Measurements from ENCODE around the gene KCTD16.

Gene KCTD16

DNA sequence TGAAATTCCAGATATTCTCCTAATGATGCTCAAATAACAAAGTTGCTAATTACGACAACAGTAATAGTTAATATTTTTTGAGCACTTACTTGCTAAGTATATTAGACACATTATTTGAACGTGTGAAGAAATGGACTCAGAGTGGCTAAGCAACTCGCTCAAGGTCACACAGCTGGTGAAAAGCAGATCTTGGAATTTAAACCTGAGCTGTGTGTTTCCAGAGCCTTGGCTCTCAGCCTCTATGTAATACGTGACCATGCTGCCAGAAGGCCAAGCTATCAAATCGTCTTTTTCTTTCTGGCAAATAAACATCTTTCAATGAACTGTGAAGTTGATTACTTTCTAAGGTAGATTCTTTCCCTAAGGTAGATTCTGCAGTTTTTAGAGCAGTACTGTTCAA, 61.6 kb downstream of the KCTD16 start:
- no peak overlapping the region for H3K27ac ChIP-seq
- TF ChIP-seq, protein P1, sequence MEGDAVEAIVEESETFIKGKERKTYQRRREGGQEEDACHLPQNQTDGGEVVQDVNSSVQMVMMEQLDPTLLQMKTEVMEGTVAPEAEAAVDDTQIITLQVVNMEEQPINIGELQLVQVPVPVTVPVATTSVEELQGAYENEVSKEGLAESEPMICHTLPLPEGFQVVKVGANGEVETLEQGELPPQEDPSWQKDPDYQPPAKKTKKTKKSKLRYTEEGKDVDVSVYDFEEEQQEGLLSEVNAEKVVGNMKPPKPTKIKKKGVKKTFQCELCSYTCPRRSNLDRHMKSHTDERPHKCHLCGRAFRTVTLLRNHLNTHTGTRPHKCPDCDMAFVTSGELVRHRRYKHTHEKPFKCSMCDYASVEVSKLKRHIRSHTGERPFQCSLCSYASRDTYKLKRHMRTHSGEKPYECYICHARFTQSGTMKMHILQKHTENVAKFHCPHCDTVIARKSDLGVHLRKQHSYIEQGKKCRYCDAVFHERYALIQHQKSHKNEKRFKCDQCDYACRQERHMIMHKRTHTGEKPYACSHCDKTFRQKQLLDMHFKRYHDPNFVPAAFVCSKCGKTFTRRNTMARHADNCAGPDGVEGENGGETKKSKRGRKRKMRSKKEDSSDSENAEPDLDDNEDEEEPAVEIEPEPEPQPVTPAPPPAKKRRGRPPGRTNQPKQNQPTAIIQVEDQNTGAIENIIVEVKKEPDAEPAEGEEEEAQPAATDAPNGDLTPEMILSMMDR (IDR thresholded peaks at IDR 0.05) = no peak
- TF ChIP-seq ZFX (IDR thresholded peaks at IDR 0.05; ENCODE audit: borderline replicate concordance) = no peak

DNA sequence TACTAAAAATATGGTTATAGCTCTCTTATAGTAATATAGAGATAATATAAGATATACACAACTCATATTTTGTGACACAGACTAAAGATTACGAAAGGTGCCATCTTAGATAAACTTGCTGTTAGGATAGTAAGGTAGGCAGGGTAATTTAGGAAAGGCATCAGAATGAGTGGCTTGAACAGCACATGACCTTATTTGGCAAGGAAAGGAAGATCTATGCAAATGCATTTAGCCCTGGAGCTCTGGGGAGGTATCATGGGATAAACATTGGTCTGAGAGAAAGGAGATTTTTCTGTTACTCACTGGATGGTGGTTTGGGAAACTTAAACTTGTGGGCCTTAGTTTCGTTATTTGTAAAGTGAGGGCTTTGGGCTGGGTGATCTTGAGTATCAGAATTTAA, 65.8 kb downstream of the KCTD16 start:
- no peak overlapping the region for H3K27ac ChIP-seq
- TF ChIP-seq, protein P1 (IDR thresholded peaks at IDR 0.05) = no peak
- no peak for TF ChIP-seq ZFX (IDR thresholded peaks at IDR 0.05; ENCODE audit: borderline replicate concordance)

DNA sequence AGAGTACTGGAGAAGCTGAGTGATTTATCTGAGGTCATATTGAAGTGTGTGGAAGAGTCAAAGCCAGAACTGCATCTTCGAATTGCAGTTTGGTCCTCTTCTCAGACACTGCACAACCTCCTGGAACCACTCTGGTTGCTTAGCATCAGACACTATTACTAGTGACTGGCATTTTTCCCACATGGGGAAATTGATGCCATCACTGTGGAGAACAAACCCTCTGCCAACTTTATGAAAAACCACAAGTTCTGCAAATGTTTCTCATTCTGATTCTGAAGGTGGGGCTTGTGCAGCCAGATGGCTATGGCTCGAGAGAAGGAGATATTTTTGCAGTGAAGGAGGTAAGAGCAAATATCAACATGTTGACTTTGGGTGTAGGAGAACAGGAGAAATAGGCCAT, 67.2 kb downstream of the KCTD16 start:
- TF ChIP-seq, protein P1 (IDR thresholded peaks at IDR 0.05) = no peak
- no peak for TF ChIP-seq ZFX (IDR thresholded peaks at IDR 0.05; ENCODE audit: borderline replicate concordance)
- no peak overlapping the region for H3K27ac ChIP-seq

DNA sequence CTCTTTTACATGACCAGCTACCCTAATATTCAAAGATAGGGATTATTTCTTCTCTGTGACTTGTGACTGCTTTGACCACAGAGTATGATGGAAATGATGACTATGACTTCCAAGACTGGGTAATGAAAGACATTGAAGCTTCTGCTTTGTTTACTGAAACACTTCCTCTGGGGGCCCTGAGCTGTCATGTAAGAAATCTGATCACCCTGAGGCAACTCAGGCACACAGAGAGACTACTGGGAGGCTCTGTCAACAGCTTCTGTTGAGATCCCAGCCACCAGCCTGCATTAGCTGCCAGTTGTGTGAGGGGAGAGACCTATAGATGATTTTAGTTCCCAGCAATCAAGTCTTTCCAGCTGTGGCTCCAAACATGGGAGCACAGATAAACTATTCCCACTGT, 76.5 kb downstream of the KCTD16 start:
- TF ChIP-seq, protein P1 (IDR thresholded peaks at IDR 0.05) = no peak
- TF ChIP-seq ZFX (IDR thresholded peaks at IDR 0.05; ENCODE audit: borderline replicate concordance) = no peak
- H3K27ac ChIP-seq = no peak overlapping the region

DNA sequence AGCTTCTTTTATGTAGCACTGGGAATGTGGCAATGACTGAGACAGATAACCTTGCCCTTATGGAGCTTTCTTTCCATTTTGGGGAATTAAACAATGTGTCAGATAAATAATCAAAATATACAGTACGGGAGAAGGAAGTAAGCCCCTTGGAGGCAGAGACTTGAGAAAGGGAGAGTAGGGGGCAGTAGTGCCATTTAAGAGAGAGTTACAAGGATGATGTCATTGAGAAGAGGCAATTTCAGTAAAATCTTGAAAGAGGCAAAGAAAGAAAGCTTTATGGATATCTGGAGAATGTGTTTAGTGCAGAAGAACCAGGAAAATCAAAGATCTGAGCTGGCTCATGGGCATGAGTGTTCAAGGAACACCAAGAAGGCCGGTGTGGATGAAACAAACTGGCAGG, 77.3 kb downstream of the KCTD16 start:
- H3K27ac ChIP-seq = no peak overlapping the region

DNA sequence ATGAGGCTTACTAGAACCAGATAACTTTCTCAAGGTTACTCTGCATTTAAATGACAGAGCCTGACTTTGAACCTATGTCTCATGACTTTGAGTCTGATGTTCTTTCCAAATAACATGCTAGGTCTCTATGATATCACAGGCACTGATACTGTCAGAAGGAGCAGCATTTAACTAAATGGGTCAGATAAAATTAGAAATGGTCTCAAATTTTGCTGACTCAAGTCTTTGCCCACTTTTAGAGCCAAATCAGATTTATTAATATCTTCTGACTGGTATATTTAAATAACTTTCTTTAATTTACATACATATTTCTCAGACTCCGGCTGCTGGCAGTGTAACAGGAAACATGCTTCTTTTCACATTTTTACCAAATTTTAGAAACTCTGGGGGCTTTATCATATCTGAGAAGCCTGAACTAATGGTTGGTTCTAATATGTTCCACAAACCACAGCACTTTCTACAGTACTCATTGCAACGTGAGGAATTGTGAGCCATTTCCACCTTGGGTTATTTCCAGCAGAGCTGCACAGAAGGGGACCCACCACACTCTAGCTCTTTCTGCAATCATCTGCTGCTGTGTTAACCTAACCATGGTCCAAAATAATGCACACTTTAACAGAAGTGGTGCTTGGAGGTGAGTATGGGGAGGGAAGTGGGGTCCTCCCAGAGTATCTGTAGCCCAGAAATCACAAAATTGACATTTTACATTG, 79.2 kb downstream of the KCTD16 start:
- H3K27ac ChIP-seq = no peak overlapping the region
- TF ChIP-seq, protein P1 (IDR thresholded peaks at IDR 0.05) = no peak
- TF ChIP-seq ZFX (IDR thresholded peaks at IDR 0.05; ENCODE audit: borderline replicate concordance) = no peak

More for the DNA sequence above, 77.3 kb downstream of the KCTD16 start:
- no peak for TF ChIP-seq ZFX (IDR thresholded peaks at IDR 0.05; ENCODE audit: borderline replicate concordance)
- TF ChIP-seq, protein P1 (IDR thresholded peaks at IDR 0.05) = no peak

DNA sequence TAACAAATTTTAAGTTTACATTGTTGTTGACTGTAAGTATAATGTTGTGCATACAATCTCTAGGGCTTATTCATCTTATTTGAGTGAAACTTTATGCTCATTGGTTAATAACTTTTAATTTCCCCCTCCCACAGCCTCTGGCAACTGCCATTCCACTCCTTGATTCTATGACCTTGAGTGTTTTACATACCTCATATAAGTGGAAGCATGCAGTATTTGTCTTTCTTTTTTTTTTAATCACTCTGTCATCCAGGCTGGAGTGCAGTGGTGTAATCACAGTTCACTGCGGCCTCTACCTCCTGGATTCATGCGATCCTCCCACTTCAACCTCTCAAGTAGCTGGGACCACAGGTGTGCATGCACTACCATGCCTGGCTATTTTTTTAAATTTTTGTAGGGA, 83.9 kb downstream of the KCTD16 start:
- no peak overlapping the region for H3K27ac ChIP-seq
- no peak for TF ChIP-seq ZFX (IDR thresholded peaks at IDR 0.05; ENCODE audit: borderline replicate concordance)
- TF ChIP-seq, protein P1 (IDR thresholded peaks at IDR 0.05) = no peak
